Measurements from ENCODE around the gene MYO1F. TPM values are rescaled to one million over a fixed set of nuclear protein-coding genes. Genes with fewer than 3 reads are reported as not detected.

MYO1F gene
- total and polyA plus RNA-seq, 2 donors from 2014 or later = 1.7 to 35.8 TPM

- Histone ChIP-seq H3K4me1 (ENCODE audit: control insufficient read depth in 2 of 3, insufficient read depth in 2 of 3, low read depth in 1 of 3, low read length in 3 of 3) (no peaks in the 10 kb centered on the region), H3K9ac (ENCODE audit: low read length in 3 of 3) (no peak overlapping the region), H3K4me3 (ENCODE audit: low read length in 3 of 3) (no peak overlapping the region), H3K36me3 (ENCODE audit: control insufficient read depth in 2 of 3, insufficient read depth in 3 of 3, low read length in 3 of 3) (peaks cover 0 to 8% (median 0%) of the 10 kb centered on the region in 3 donors), H3K27ac (ENCODE audit: low read depth in 2 of 2, low read length in 2 of 2) (no peak overlapping the region), H3K27me3 (ENCODE audit: control insufficient read depth, insufficient read depth, low read length) (no peaks in the 10 kb centered on the region), H3K9me3 (ENCODE audit: control insufficient read depth in 2 of 3, insufficient read depth in 1 of 3, low read length in 3 of 3) (peaks cover 0 to 3% (median 0%) of the 10 kb centered on the region in 3 donors)
- TF ChIP-seq CTCF (IDR thresholded peaks at IDR 0.05; ENCODE audit: borderline replicate concordance, extremely low read depth, insufficient read depth) = no peak
- FAIRE-seq (no peak), DNase-seq (no peak)
- intact Hi-C loops (cut with DNase I) = no loop called here
These were observed 22.8 kb upstream of the MYO1F start for GRCh38 chr19:8600064-8600463.

- Histone ChIP-seq H3K9me3 (ENCODE audit: control insufficient read depth in 2 of 3, insufficient read depth in 1 of 3, low read length in 3 of 3) (peaks cover 0 to 6% (median 0%) of the 10 kb centered on the region in 3 donors), H3K27me3 (ENCODE audit: control insufficient read depth, insufficient read depth, low read length) (no peaks in the 10 kb centered on the region), H3K4me1 (ENCODE audit: control insufficient read depth in 2 of 3, insufficient read depth in 2 of 3, low read depth in 1 of 3, low read length in 3 of 3) (peaks cover 0 to 4% (median 0%) of the 10 kb centered on the region in 3 donors), H3K4me3 (ENCODE audit: low read length in 3 of 3) (no peak overlapping the region), H3K27ac (ENCODE audit: low read depth in 2 of 2, low read length in 2 of 2) (no peak overlapping the region), H3K36me3 (ENCODE audit: control insufficient read depth in 2 of 3, insufficient read depth in 3 of 3, low read length in 3 of 3) (no peaks in the 10 kb centered on the region), H3K9ac (ENCODE audit: low read length in 3 of 3) (no peak overlapping the region)
- intact Hi-C loops (cut with DNase I) = no loop called here
- FAIRE-seq (no peak), DNase-seq (no peak)
- TF ChIP-seq CTCF (IDR thresholded peaks at IDR 0.05; ENCODE audit: borderline replicate concordance, extremely low read depth, insufficient read depth) = no peak
These were observed 18.9 kb upstream of the MYO1F start for GRCh38 chr19:8596168-8596567.

- no peak overlapping the region for H3K4me3 ChIP-seq (ENCODE audit: low read length in 3 of 3)
- no peak overlapping the region for H3K9ac ChIP-seq (ENCODE audit: low read length in 3 of 3)
- FAIRE-seq (no peak), DNase-seq (no peak)
- H3K27me3 ChIP-seq (ENCODE audit: control insufficient read depth, insufficient read depth, low read length) = no peaks in the 10 kb centered on the region
- no peak for TF ChIP-seq CTCF (IDR thresholded peaks at IDR 0.05; ENCODE audit: borderline replicate concordance, extremely low read depth, insufficient read depth)
- intact Hi-C loops (cut with DNase I) = no loop called here
- H3K36me3 ChIP-seq (ENCODE audit: control insufficient read depth in 2 of 3, insufficient read depth in 3 of 3, low read length in 3 of 3) = no peaks in the 10 kb centered on the region
- H3K27ac ChIP-seq (ENCODE audit: low read depth in 2 of 2, low read length in 2 of 2) = no peak overlapping the region
- H3K4me1 ChIP-seq (ENCODE audit: control insufficient read depth in 2 of 3, insufficient read depth in 2 of 3, low read depth in 1 of 3, low read length in 3 of 3) = peaks cover 0 to 4% (median 0%) of the 10 kb centered on the region in 3 donors
- peaks cover 0 to 6% (median 0%) of the 10 kb centered on the region in 3 donors for H3K9me3 ChIP-seq (ENCODE audit: control insufficient read depth in 2 of 3, insufficient read depth in 1 of 3, low read length in 3 of 3)
These were observed 18.4 kb upstream of the MYO1F start for GRCh38 chr19:8595651-8596050.

GRCh38 chr19:8593931-8594330, 16.7 kb upstream of the MYO1F start:
- no peak for TF ChIP-seq CTCF (IDR thresholded peaks at IDR 0.05; ENCODE audit: borderline replicate concordance, extremely low read depth, insufficient read depth)
- no peak overlapping the region for H3K9ac ChIP-seq (ENCODE audit: low read length in 3 of 3)
- no peaks in the 10 kb centered on the region for H3K27me3 ChIP-seq (ENCODE audit: control insufficient read depth, insufficient read depth, low read length)
- DNase-seq = no peak
- intact Hi-C loops (cut with DNase I) = no loop called here
- no peaks in the 10 kb centered on the region for H3K36me3 ChIP-seq (ENCODE audit: control insufficient read depth in 2 of 3, insufficient read depth in 3 of 3, low read length in 3 of 3)
- H3K4me1 ChIP-seq (ENCODE audit: control insufficient read depth in 2 of 3, insufficient read depth in 2 of 3, low read depth in 1 of 3, low read length in 3 of 3) = peaks cover 0 to 4% (median 0%) of the 10 kb centered on the region in 3 donors
- H3K27ac ChIP-seq (ENCODE audit: low read depth in 2 of 2, low read length in 2 of 2) = no peak overlapping the region
- H3K9me3 ChIP-seq (ENCODE audit: control insufficient read depth in 2 of 3, insufficient read depth in 1 of 3, low read length in 3 of 3) = peaks cover 0 to 6% (median 0%) of the 10 kb centered on the region in 3 donors
- FAIRE-seq = no peak
- H3K4me3 ChIP-seq (ENCODE audit: low read length in 3 of 3) = no peak overlapping the region
